ENCODE measurements around the gene PHF5A. TPM values are rescaled to one million over a fixed set of nuclear protein-coding genes. Genes with fewer than 3 reads are reported as not detected.

PHF5A gene
- total RNA-seq, 3 donors from 2014 or later, result 27.0 to 31.7 (median 29.7) TPM

GRCh38 chr22:41504816-41505215 lies 36.3 kb upstream of the PHF5A start:
- TF ChIP-seq CTCF (IDR thresholded peaks at IDR 0.05), result no peak
- no peaks in the 10 kb centered on the region for H3K4me1 ChIP-seq (ENCODE audit: low read depth)
- H3K36me3 ChIP-seq (ENCODE audit: low read depth), result peaks cover 19% of the 10 kb centered on the region
- DNase-seq (no peak), ATAC-seq (no peak)
- intact Hi-C loops (cut with DNase I, micrococcal nuclease), result no loop called here
- H3K9me3 ChIP-seq, result no peaks in the 10 kb centered on the region
- H3K4me3 ChIP-seq, result no peak overlapping the region

- no peak for DNase-seq
- intact Hi-C loops (cut with DNase I, micrococcal nuclease), result no loop called here
- TF ChIP-seq CTCF (IDR thresholded peaks at IDR 0.05), result no peak
- no peak overlapping the region for H3K4me3 ChIP-seq
- peaks cover 19% of the 10 kb centered on the region for H3K36me3 ChIP-seq (ENCODE audit: low read depth)
- ATAC-seq, result no peak
- H3K4me1 ChIP-seq (ENCODE audit: low read depth), result no peaks in the 10 kb centered on the region
- no peaks in the 10 kb centered on the region for H3K9me3 ChIP-seq
These were observed 35.9 kb upstream of the PHF5A start for GRCh38 chr22:41504397-41504796.

- intact Hi-C loops (cut with DNase I, micrococcal nuclease), result no loop called here
- no peak for TF ChIP-seq CTCF (IDR thresholded peaks at IDR 0.05)
- ATAC-seq (peak; percentile 85), DNase-seq (no peak)
- Histone ChIP-seq H3K4me3 (no peak overlapping the region), H3K36me3 (ENCODE audit: low read depth) (peaks cover 14% of the 10 kb centered on the region), H3K4me1 (ENCODE audit: low read depth) (no peaks in the 10 kb centered on the region), H3K9me3 (no peaks in the 10 kb centered on the region)
These were observed 32.7 kb upstream of the PHF5A start for GRCh38 chr22:41501209-41501608.

- no peak for TF ChIP-seq CTCF (IDR thresholded peaks at IDR 0.05)
- ATAC-seq, result no peak
- peaks cover 14% of the 10 kb centered on the region for H3K36me3 ChIP-seq (ENCODE audit: low read depth)
- H3K9me3 ChIP-seq, result no peaks in the 10 kb centered on the region
- intact Hi-C loops (cut with DNase I, micrococcal nuclease), result no loop called here
- no peak overlapping the region for H3K4me3 ChIP-seq
- H3K4me1 ChIP-seq (ENCODE audit: low read depth), result no peaks in the 10 kb centered on the region
- no peak for DNase-seq
These were observed 31.8 kb upstream of the PHF5A start for GRCh38 chr22:41500303-41500702.

- Histone ChIP-seq H3K4me3 (no peak overlapping the region), H3K9me3 (no peaks in the 10 kb centered on the region), H3K4me1 (ENCODE audit: low read depth) (no peaks in the 10 kb centered on the region), H3K36me3 (ENCODE audit: low read depth) (peaks cover 14% of the 10 kb centered on the region)
- TF ChIP-seq CTCF (IDR thresholded peaks at IDR 0.05), result no peak
- DNase-seq (no peak), ATAC-seq (peak; percentile 17)
- intact Hi-C loops (cut with DNase I, micrococcal nuclease), result no loop called here
These were observed 31.3 kb upstream of the PHF5A start for GRCh38 chr22:41499624-41500280.
